GM19372 (cell line): Measurements from ENCODE around the gene TPM3.
A peak's percentile ranks its signal among the peaks of the same experiment; 100 is the strongest.
"Not testable (repeated sequence)": the region's sequence is repeated elsewhere in the genome, so short reads cannot be mapped to it uniquely, and the experiment has no call there.

Experiments
- ATAC-seq: cut with Tn5 transposase; IDR thresholded peaks from one replicate; pipeline ENCODE4 v1.9.1; 2021; ENCODE audit warnings: mild to moderate bottlenecking, low read depth, moderate library complexity; ENCODE audit not compliant: unreplicated experiment

The TPM3 gene

DNA sequence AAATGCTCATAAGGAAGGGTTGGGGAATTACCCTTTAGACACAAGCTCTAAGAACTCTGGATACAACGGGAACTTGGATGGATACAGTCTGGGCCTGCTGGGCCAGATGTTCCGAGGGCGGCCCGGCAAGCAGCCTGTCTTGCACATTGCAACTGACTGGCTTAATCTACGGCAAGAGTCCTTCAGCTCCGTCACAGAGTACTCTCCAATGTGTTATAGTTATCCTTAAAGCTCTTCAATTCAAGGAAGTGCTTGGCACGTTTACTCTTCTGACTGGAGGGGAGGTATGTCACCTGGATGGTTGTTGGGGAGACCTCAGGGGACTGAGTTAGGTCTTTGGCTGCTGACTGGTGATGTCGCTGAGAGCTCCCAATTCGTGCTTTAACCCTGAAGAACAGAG, 15.4 kb upstream of the TPM3 start:
- ATAC-seq: no peak

GRCh38 chr1:154206196-154206595, 14.3 kb upstream of the TPM3 start, which contains the start of gene CFAP141:
Gene CFAP141 (minus strand): TSS chr1:154206333. CDS start chr1:154206307, 26 bp downstream.
- ATAC-seq: no peak

DNA sequence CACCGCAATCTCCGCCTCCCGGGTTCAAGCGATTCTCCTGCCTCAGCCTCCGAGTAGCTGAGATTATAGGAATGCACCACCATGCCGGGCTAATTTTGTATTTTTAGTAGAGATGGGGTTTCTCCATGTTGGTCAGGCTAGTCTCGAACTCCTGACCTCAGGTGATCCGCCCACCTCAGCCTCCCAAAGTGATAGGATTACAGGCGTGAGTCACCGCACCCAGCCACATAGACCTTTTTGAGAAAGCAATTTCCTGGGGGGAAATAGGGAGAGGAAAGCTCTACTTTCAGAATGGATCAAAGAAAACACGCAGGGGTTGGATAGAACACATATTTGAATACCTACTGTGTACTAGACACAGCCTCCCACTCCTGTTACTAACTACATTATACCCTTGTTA, 13.9 kb upstream of the TPM3 start:
- ATAC-seq: not testable (repeated sequence)

DNA sequence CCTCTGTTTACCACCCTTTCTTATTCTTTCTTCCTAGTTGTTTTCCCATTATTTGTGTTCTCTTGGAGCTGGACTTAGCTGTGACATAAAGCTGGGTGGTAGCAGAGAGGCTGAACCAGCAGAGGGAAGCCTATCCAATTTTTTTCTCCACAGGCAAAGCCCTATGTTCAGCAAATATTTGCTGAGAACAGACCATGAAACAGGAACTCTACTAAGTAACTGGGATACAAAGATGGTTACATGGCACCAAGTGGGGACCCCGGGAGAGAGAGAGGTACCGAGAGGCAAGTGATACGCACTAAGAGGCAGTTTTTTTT, 7.6 kb upstream of the TPM3 start:
- ATAC-seq: no peak

DNA sequence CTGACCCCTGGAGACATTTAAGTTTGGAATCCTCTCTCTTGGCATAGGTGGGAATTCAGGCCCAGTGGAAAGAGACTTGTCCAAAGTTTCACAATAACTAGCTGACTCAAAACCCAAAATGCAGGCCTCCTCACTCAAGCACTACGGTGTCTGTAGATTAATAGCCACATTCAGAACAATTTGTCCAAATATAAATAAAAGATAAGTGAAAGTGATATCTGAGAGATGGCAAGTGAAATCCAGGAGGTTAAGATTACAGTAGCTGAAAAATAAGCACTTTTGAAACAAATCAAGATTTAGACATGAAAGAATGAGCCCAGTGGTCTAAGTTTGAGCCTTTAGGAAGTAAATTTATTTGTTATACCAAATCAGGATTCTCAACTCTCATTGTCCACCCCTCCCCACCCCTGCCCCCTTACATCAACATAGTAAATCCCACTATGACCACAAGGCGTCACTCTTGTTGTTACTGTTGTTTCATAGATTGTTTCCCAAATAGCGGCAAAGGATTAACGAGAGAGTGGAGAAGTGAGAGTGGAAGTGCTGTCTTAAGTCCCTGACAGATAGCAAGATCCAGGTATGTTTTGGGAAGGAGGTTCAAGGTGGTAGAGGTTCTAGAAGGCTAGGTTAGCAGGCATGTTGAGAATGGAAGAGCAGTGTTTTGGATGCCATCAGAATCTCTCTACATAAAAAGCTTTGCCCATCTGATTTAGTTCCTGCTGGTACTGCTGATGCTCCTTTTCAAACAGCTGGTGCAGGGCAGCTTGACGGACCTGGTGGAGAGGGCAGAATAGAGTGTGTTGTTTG, 7.1 kb upstream of the TPM3 start:
- ATAC-seq: no peak

DNA sequence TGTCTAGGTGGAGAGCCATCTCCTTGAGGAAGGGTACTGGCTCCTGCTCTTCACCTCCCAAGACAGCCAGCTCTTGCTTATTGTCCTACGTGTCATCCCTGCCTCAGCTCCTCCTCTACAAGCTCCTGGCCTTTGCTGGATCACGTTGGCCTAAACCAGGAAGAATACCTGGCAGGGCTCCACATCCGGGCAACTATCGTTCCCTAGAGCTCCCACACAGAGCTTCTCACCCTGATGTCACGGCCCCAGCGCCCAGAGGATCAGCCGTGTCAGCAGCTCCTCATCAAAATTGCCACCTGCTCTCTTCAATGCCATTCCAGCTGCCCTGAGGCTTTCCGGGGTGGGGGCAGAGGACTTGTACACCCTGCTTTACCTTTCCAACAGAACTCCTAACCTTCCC, 1.9 kb upstream of the TPM3 start:
- no peak for ATAC-seq

GRCh38 chr1:154192476-154192875, 576 bp upstream of the TPM3 start:
- ATAC-seq: no peak

DNA sequence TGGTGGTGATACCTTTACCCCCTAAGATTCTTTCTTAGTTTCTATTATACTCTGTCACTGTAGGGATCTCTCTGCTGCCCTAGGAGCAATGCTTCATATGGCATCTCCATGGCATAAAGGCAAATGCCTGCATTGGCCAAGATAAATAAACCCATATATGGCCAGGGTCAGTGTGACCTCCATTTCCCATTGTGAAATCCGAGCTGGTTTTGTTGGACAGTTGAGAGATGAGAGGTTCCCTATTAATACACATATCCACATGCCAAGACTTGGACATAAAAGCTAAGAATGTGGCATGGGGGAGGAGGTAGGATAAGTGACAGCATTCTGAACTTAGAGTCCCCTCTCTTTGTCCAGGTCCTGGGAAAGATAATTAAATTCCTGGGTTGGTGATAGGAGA, 1.4 kb downstream of the TPM3 start:
- ATAC-seq: no peak

DNA sequence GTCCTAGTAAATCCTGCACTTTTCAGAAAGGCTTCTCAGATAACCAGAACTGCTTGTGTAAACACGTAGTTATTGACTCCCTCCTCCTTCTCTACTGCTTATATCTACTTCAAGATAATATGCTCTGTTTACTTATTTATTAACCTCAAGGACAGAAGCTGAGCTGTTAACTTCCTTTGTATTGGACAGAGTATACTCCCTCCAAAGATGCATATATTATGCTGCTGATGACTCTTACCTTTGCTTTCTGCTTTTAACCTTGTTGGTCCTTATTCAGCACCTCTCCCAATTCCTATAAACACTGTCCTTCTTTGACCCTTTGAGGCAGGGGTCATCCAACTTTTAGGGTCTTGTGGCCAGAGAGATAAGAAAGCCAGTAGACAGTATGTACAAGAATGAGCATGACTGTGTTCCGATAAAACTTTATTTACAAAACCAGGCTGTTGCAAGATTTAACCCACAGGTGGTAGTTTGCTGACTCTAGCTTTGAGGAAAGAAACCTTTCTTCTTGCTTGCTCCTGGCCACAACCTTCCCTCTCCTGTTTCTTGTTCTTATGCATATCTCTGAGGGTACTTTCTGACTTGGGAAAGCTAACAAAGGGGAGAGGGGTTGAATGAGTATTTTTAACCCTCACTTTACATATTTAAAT, 4.9 kb downstream of the TPM3 start:
- no peak for ATAC-seq

GRCh38 chr1:154186177-154186576, 5.7 kb downstream of the TPM3 start:
- ATAC-seq: no peak

DNA sequence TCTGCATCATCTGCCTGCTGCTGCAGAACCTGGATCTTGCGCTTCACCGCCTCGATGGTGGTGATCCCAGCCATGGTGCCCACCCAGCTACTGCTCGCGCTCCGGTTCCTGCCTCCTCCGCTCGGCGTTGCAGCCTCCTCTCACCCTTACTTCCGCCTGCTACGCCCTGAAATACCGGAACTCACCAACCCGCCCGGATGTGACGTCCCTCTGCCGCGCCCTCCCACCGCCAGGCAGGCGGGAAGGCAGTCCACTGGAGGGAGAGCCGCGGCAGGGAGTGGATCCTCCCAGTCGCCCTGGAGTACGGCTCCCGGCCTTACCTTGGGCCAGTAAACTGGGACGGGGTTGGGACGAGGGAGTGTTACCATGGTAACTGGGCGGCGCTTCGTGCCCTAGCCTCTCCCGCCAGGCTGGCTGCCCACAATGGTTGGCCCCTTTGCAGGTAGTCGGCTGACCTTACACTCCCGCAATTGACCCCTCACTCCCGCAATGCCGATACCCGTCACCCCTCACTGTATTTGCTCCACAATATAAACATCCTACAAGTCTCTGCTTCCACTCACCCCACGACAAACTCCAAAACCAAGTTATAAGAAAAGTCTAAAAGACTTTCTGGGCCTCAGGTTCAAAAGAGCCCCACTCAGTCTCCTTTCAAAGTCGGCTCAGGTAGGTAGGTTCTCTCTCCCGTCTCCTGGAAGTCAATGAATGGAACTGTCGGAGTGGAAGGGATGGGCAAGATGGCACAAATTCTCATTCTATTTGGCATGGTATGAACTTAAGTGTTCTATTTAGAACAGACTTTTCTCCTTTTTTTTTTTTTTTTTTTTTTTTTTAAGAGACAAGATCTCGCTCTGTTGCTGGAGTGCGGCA, 8.6 kb downstream of the TPM3 start:
- peak; percentile 70 for ATAC-seq

GRCh38 chr1:154182344-154183045, 9.4 kb downstream of the TPM3 start:
- peak; percentile 57 for ATAC-seq

DNA sequence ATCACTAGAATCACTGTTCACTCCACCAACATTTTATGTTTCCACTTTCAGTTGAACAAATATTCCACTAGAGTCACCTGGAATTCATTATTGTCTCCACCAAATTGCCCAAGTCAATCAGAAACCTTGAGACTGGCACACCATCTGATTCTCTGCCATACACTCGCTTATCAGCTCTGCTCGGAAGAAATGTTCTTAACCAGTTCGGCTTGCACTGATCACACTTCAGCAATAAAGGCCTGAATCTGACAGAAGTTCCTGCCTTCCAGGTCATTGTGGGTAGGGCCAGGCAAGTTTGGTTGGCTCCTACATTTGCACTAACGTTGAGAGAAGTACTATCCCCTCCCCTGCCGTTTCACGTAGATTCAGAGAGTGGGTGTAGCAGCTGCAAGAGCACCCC, 10.0 kb downstream of the TPM3 start:
- no peak for ATAC-seq

GRCh38 chr1:154179946-154180687, 11.8 kb downstream of the TPM3 start:
- ATAC-seq: no peak

DNA sequence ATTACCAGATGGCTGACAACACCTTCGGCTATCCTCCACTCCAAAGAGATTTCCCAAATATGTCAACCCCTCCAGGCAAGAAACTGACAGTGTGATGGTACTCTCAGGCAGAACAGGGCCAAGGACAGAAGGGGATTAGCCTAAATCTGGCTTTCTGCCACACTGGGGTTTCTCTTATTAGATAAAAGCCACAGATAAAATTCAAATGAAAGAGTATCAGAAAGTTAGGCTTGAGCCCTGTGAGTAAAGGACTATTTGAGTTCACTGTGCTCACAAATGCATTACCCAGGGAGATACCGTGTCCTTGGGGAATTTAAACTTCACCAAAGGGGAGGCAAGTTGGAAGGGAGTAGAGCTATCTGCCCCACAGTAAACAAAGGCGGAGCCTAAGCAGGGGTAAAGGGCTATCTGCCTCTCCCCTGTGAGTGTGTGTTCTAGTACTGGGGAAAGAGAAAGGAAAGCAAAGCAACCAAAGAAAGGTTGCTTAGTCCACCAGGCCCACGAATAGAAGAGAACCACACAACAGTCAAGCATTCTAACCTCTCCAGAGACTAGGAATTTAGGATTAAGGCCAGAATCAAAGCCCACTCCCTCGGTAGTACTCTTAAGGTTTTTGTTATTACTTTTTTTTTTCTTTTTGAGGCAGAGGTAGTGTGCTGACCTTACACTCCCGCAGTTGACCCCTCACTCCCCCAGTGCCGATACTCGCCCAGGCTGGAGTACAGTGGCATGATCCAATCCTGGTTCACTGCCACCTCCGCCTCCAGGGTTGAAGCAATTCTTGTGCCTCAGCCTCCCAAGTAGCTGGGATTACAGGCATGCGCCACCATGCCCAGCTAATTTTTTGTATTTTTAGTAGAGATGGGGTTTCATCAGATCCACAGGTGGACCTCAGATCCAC, 12.7 kb downstream of the TPM3 start:
- ATAC-seq: no peak

GRCh38 chr1:154178013-154178412, 13.9 kb downstream of the TPM3 start:
- no peak for ATAC-seq

GRCh38 chr1:154176337-154176736, 15.6 kb downstream of the TPM3 start:
- ATAC-seq: no peak

DNA sequence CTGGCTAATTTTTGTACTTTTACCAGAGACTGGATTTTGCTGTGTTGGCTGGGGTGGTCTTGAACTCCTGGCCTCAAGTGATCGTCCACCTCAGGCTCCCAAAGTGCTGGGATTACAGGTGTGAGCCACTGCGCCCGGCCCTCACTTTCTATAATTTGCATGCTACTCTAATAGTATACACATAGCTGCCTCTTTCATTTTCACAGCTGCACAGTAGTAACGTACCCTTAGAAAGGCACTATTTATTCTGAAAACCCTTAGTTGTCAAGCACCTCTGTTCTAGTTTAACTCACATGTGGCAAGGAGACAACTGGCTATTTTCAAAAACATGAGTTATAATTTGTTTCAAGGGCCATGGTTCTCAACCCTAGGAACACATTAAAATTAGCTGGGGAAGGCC, 17.2 kb downstream of the TPM3 start:
- no peak for ATAC-seq

DNA sequence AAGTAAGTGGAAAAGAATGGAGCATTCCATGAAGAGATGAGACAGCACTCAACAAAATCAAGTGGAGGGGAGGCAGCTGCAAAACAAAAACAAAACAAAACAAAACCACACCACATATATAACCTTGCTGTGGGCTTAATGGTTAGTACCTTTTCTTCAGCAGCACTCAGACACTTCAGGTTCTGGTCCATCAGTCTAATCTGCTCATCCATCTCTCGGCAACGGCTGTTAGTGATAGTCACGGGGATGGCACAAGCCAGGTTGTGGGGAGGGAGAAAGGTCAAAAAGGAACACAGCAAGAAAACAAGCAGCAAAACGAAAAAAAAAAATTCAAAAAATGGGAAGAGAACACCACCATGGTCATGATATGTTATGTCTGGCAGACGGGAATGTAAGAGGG, 20.0 kb downstream of the TPM3 start:
- ATAC-seq: no peak
